Activated CD4-positive, alpha-beta T cell treated with anti-CD3 and anti-CD28 coated beads, Interleukin-2, amount 10 ng/mL, durations not matched to agents 7 days and 5 days (primary cell): ENCODE data around the gene RPS6KA2. TPM values are rescaled to one million over a fixed set of nuclear protein-coding genes. Genes with fewer than 3 reads are reported as not detected.
"Not testable (repeated sequence)": the region's sequence is repeated elsewhere in the genome, so short reads cannot be mapped to it uniquely, and the experiment has no call there.

Source experiments
- CTCF ChIA-PET: fragments of 350-600 bp; sonication (Branson Sonifier 250); formaldehyde crosslinking; loops from one replicate; lab custom pipeline; 2021; ENCODE audit warnings: antibody characterized with exemption; lab: Charles Lee
- POLR2A ChIA-PET: fragments of 350-600 bp; sonication (Branson Sonifier 250); formaldehyde crosslinking; loops from one replicate; lab custom pipeline; 2021; ENCODE audit warnings: antibody characterized with exemption; lab: Charles Lee
- DNase-seq: peaks from one replicate; pipeline ENCODE4 v3.0.0-alpha.2; 2020
- H3K27ac Mint-ChIP-seq: one replicate; pipeline ENCODE4 v1.8.0; 2021; ENCODE audit warnings: mild to moderate bottlenecking, moderate library complexity, mixed read lengths
- H3K27me3 Mint-ChIP-seq: one replicate; pipeline ENCODE4 v1.8.0; 2021; ENCODE audit warnings: mixed read lengths
- H3K36me3 Mint-ChIP-seq: one replicate; pipeline ENCODE4 v1.8.0; 2021; ENCODE audit warnings: low read depth, mixed read lengths
- H3K4me1 Mint-ChIP-seq: one replicate; pipeline ENCODE4 v1.8.0; 2021; ENCODE audit warnings: mixed read lengths
- H3K4me3 Mint-ChIP-seq: one replicate; pipeline ENCODE4 v1.8.0; 2021; ENCODE audit warnings: mild to moderate bottlenecking, moderate library complexity, mixed read lengths
- H3K9me3 Mint-ChIP-seq: one replicate; pipeline ENCODE4 v1.8.0; 2021; ENCODE audit warnings: mixed read lengths
- total RNA-seq, 2 experiments: library from RNA; stranded (reverse); gene quantifications; one replicate each; pipeline ENCODE4 v1.2.3, GENCODE V29; 2021

RPS6KA2 gene
- total RNA-seq, 2 experiments from 2014 or later: 3.6 to 4.0 TPM

- H3K27ac Mint-ChIP-seq, H3K9me3 Mint-ChIP-seq, POLR2A ChIA-PET, DNase-seq, H3K36me3 Mint-ChIP-seq, H3K4me3 Mint-ChIP-seq, CTCF ChIA-PET, H3K27me3 Mint-ChIP-seq: not testable (repeated sequence)
- H3K4me1 Mint-ChIP-seq: peaks cover 35% of the 10 kb centered on the region
These were observed 88.1 kb downstream of the RPS6KA2 start for GRCh38 chr6:166539011-166539385.

GRCh38 chr6:166538297-166539010 is 88.6 kb downstream of the RPS6KA2 start:
- no peaks in the 10 kb centered on the region for H3K36me3 Mint-ChIP-seq
- ChIA-PET CTCF (interaction anchor here (0.6 kb wide), 1 partner anchor 1006 kb away, joined by 5 read pairs; no protein-coding TSS in a partner anchor), POLR2A (no interaction called here)
- no peaks in the 10 kb centered on the region for H3K9me3 Mint-ChIP-seq
- no peak overlapping the region for H3K4me3 Mint-ChIP-seq
- H3K4me1 Mint-ChIP-seq: peaks cover 35% of the 10 kb centered on the region
- no peak overlapping the region for H3K27ac Mint-ChIP-seq
- no peaks in the 10 kb centered on the region for H3K27me3 Mint-ChIP-seq
- no peak for DNase-seq

GRCh38 chr6:166534658-166535406 is 92.2 kb downstream of the RPS6KA2 start:
- Mint-ChIP-seq H3K27ac (no peak overlapping the region), H3K36me3 (no peaks in the 10 kb centered on the region), H3K27me3 (no peaks in the 10 kb centered on the region), H3K4me3 (no peak overlapping the region), H3K9me3 (no peaks in the 10 kb centered on the region), H3K4me1 (peaks cover 13% of the 10 kb centered on the region)
- CTCF ChIA-PET: interaction anchor here (0.6 to 1.9 kb wide), 4 partner anchors 9 to 422 kb away, joined by 3 to 4 read pairs (median 4); partner anchors contain the start of gene RNASET2
- no peak for DNase-seq
- POLR2A ChIA-PET: no interaction called here

- H3K9me3 Mint-ChIP-seq: no peaks in the 10 kb centered on the region
- no peaks in the 10 kb centered on the region for H3K4me1 Mint-ChIP-seq
- no peak overlapping the region for H3K27ac Mint-ChIP-seq
- no peak for DNase-seq
- H3K4me3 Mint-ChIP-seq: no peak overlapping the region
- CTCF ChIA-PET: interaction anchor here (1.1 kb wide), 1 partner anchor 9 kb away, joined by 3 read pairs; no protein-coding TSS in a partner anchor
- H3K27me3 Mint-ChIP-seq: no peaks in the 10 kb centered on the region
- H3K36me3 Mint-ChIP-seq: no peaks in the 10 kb centered on the region
- POLR2A ChIA-PET: no interaction called here
These were observed 93.7 kb downstream of the RPS6KA2 start for GRCh38 chr6:166533205-166533824.

GRCh38 chr6:166532302-166532701 is 94.7 kb downstream of the RPS6KA2 start:
- H3K36me3 Mint-ChIP-seq: no peaks in the 10 kb centered on the region
- H3K9me3 Mint-ChIP-seq: peaks cover 2% of the 10 kb centered on the region
- H3K27me3 Mint-ChIP-seq: no peaks in the 10 kb centered on the region
- no peaks in the 10 kb centered on the region for H3K4me1 Mint-ChIP-seq
- ChIA-PET POLR2A (no interaction called here), CTCF (no interaction called here)
- H3K4me3 Mint-ChIP-seq: no peak overlapping the region
- DNase-seq: no peak
- H3K27ac Mint-ChIP-seq: no peak overlapping the region

- H3K36me3 Mint-ChIP-seq: no peaks in the 10 kb centered on the region
- peaks cover 2% of the 10 kb centered on the region for H3K9me3 Mint-ChIP-seq
- no peaks in the 10 kb centered on the region for H3K27me3 Mint-ChIP-seq
- ChIA-PET POLR2A (no interaction called here), CTCF (interaction anchor here (0.6 kb wide), 1 partner anchor 62 kb away, joined by 3 read pairs; no protein-coding TSS in a partner anchor)
- H3K27ac Mint-ChIP-seq: no peak overlapping the region
- DNase-seq: no peak
- no peaks in the 10 kb centered on the region for H3K4me1 Mint-ChIP-seq
- H3K4me3 Mint-ChIP-seq: no peak overlapping the region
These were observed 96.6 kb downstream of the RPS6KA2 start for GRCh38 chr6:166530211-166531095.

- no peaks in the 10 kb centered on the region for H3K36me3 Mint-ChIP-seq
- ChIA-PET POLR2A (no interaction called here), CTCF (interaction anchor here (0.6 kb wide), 1 partner anchor 61 kb away, joined by 3 read pairs; no protein-coding TSS in a partner anchor)
- DNase-seq: no peak
- H3K9me3 Mint-ChIP-seq: peaks cover 2% of the 10 kb centered on the region
- H3K4me1 Mint-ChIP-seq: no peaks in the 10 kb centered on the region
- no peaks in the 10 kb centered on the region for H3K27me3 Mint-ChIP-seq
- no peak overlapping the region for H3K4me3 Mint-ChIP-seq
- H3K27ac Mint-ChIP-seq: no peak overlapping the region
These were observed 97.5 kb downstream of the RPS6KA2 start for GRCh38 chr6:166529586-166529985.

- H3K27ac Mint-ChIP-seq, DNase-seq, H3K36me3 Mint-ChIP-seq, H3K4me1 Mint-ChIP-seq, CTCF ChIA-PET, H3K27me3 Mint-ChIP-seq, H3K9me3 Mint-ChIP-seq, POLR2A ChIA-PET, H3K4me3 Mint-ChIP-seq: not testable (repeated sequence)
These were observed 98.0 kb downstream of the RPS6KA2 start for GRCh38 chr6:166529058-166529457.

GRCh38 chr6:166527849-166528248 is 99.2 kb downstream of the RPS6KA2 start:
- H3K27me3 Mint-ChIP-seq: no peaks in the 10 kb centered on the region
- DNase-seq: no peak
- ChIA-PET POLR2A (no interaction called here), CTCF (no interaction called here)
- H3K36me3 Mint-ChIP-seq: no peaks in the 10 kb centered on the region
- no peak overlapping the region for H3K27ac Mint-ChIP-seq
- peaks cover 2% of the 10 kb centered on the region for H3K9me3 Mint-ChIP-seq
- no peaks in the 10 kb centered on the region for H3K4me1 Mint-ChIP-seq
- H3K4me3 Mint-ChIP-seq: no peak overlapping the region

GRCh38 chr6:166526937-166527336 is 100.1 kb downstream of the RPS6KA2 start:
- POLR2A ChIA-PET: no interaction called here
- CTCF ChIA-PET: no interaction called here

GRCh38 chr6:166525567-166525966 is 101.5 kb downstream of the RPS6KA2 start:
- no peak overlapping the region for H3K27ac Mint-ChIP-seq
- no peaks in the 10 kb centered on the region for H3K4me1 Mint-ChIP-seq
- H3K9me3 Mint-ChIP-seq: peaks cover 2% of the 10 kb centered on the region
- no peaks in the 10 kb centered on the region for H3K36me3 Mint-ChIP-seq
- POLR2A ChIA-PET: no interaction called here
- no peak overlapping the region for H3K4me3 Mint-ChIP-seq
- no peaks in the 10 kb centered on the region for H3K27me3 Mint-ChIP-seq
- CTCF ChIA-PET: interaction anchor here (0.6 to 1.7 kb wide), 3 partner anchors 10 to 658 kb away, joined by 4 read pairs; no protein-coding TSS in a partner anchor
- DNase-seq: no peak

More at GRCh38 chr6:166526937-166527336, 100.1 kb downstream of the RPS6KA2 start:
- Mint-ChIP-seq H3K27ac (no peak overlapping the region), H3K9me3 (peaks cover 2% of the 10 kb centered on the region), H3K4me1 (no peaks in the 10 kb centered on the region), H3K4me3 (no peak overlapping the region), H3K36me3 (no peaks in the 10 kb centered on the region), H3K27me3 (no peaks in the 10 kb centered on the region)
- DNase-seq: no peak
